Dendritic cell treated with granulocyte-macrophage colony-stimulating factor and Interleukin-4, amounts not matched to agents 40 ng/mL and 50 ng/mL, for 4 days (primary cell): ENCODE results near the gene SLC39A10.
"Not testable (repeated sequence)": the region's sequence is repeated elsewhere in the genome, so short reads cannot be mapped to it uniquely, and the experiment has no call there.

Experiments
- H3K27ac Mint-ChIP-seq: one replicate; pipeline ENCODE4 v1.8.0; 2022; ENCODE audit warnings: mild to moderate bottlenecking, mixed read lengths
- H3K27me3 Mint-ChIP-seq: one replicate; pipeline ENCODE4 v1.8.0; 2022; ENCODE audit warnings: mild to moderate bottlenecking, mixed read lengths
- H3K36me3 Mint-ChIP-seq: one replicate; pipeline ENCODE4 v1.8.0; 2022; ENCODE audit warnings: low read depth, mixed read lengths
- H3K4me1 Mint-ChIP-seq: one replicate; pipeline ENCODE4 v1.8.0; 2022; ENCODE audit warnings: low read depth, mixed read lengths
- H3K4me3 Mint-ChIP-seq: one replicate; pipeline ENCODE4 v1.8.0; 2022; ENCODE audit warnings: mild to moderate bottlenecking, moderate library complexity, mixed read lengths
- H3K9me3 Mint-ChIP-seq: one replicate; pipeline ENCODE4 v1.8.0; 2022; ENCODE audit warnings: mixed read lengths
- intact Hi-C: fragments of 100-400 bp; cut with micrococcal nuclease; formaldehyde crosslinking; loops from one replicate; pipeline ENCODE4 v1.15.0; 2022

The SLC39A10 gene

DNA sequence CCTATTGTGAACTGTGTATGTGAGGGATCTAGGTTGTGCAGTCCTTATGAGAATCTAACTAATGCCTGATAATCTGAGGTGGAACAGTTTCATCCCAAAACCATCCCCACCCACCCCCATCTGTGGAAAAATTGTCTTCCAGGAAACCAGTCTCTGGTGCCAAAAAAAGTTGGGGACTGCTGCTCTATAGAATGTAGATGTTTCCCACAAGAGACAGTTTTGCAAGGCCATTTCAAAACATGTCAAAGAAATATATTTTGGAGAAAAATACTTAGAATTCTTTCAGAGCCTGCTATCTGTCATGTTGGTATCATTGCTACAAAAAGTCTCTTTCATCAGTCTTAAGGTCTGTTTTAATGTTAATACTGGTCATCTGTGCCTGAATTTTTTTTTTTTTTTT, 4.1 kb upstream of the SLC39A10 start:
- Mint-ChIP-seq H3K4me1 (peaks cover 46% of the 10 kb centered on the region), H3K4me3 (no peak overlapping the region), H3K27ac (peak overlapping the region; percentile 83), H3K27me3 (no peaks in the 10 kb centered on the region), H3K9me3 (no peaks in the 10 kb centered on the region), H3K36me3 (peaks cover 11% of the 10 kb centered on the region)
- intact Hi-C loops = no loop called here

DNA sequence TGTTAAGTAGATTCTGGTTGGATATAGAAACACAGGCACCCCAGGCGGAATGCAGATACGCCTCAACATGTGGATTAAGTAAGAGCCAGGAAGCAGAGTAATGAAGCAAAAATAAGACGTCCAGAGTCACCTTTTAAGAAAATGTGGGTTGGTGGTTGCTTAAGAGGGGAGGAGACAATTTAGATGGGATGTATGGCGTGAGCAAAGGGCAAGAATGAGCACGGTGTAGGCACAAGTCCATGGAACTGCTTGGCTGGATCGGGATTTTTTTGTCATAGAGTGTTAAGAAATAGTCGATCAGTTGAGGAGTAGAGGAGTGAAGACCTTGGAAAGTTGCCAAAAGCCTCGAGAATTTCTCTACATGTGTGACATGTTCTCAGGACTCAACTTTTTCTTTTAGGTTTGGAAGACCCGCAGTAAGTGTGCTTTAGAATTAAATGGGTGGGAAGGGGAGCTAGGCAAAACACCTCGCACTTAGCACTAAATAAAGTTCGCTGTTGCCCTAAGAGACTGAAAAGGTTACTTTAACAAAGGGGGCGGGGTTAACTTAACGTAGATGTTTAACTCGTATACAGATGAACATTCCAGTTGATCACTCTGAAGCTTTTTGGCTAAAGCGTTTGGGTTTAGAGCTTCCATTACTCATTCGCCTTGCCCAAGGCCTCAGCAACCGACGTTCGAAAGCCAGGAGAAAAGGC, 716 bp upstream of the SLC39A10 start:
- Mint-ChIP-seq H3K9me3 (no peaks in the 10 kb centered on the region), H3K27me3 (no peaks in the 10 kb centered on the region), H3K4me1 (peaks cover 29% of the 10 kb centered on the region), H3K27ac (peak overlapping the region; percentile 94), H3K4me3 (peak overlapping the region; percentile 93), H3K36me3 (peaks cover 22% of the 10 kb centered on the region)
- intact Hi-C loops = loop anchor here (5.0 kb wide), 1 partner anchor 44 kb away; no protein-coding TSS in a partner anchor

DNA sequence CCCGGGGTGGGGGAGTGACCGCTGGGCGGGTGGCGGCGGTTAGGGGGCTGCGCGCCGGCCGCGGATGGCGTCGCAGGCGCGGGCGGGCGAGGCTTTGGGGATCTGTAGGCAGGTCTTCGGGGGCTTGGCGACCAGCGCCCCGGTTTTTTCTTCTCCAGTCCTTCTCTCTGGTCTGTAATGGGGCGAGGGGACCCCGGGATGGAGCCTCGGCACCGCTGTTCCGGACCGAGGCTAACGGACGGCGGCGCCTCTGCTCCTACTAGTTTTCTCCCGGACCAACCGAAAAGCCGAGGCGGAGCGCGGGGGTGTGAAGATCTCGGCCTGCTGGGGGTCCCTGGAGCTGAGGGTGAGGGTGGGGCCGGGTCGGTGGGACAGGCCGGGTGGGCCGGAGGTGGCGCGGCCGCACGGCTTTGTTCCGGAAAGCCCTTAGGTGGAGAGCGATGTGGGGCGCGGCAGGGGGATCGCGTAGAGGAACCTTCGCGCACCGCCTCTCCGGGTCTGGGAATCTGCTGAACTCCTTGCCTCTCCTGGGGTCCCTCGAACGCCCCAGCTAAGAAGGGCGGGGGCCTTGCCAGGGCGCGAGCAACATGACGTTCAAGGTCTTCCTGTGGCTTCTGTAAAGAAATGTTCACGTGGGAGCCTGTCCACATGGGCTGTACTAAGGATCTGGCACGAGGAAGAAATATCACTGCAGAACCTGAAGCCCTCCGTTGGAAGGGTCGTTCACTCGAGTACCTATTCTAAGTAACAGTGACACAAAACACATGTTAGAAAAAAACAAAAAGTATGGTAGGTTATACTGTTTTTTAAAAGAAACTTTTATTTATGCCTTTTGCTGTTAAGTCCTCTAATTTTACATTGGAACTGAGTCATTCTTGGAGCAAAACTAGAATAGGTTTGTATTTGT, 861 bp downstream of the SLC39A10 start:
- Mint-ChIP-seq H3K27ac (peak overlapping the region; percentile 94), H3K27me3 (no peaks in the 10 kb centered on the region), H3K4me3 (peak overlapping the region; percentile 93), H3K36me3 (peaks cover 22% of the 10 kb centered on the region), H3K9me3 (no peaks in the 10 kb centered on the region), H3K4me1 (peaks cover 28% of the 10 kb centered on the region)
- intact Hi-C loops = loop anchor here (1.0 to 5.0 kb wide), 3 partner anchors 46 to 123 kb away; no protein-coding TSS in a partner anchor

DNA sequence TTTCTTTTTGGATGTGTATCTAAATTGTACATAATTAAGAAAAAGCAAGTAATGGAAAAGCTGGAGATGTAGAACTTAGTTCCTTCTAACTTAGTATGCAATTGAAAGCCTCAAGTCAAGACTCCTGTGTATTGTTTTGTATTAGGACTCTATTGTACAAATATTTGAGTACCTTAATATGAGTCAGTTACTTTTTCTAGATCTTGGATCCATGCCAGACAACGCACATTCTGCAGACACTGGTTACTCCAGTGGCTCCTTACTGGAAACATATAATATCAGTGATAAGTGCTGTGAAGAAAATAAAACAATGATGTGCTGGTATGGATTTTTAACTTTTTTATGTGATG, 1.5 kb downstream of the SLC39A10 start:
- peaks cover 32% of the 10 kb centered on the region for H3K4me1 Mint-ChIP-seq
- intact Hi-C loops = loop anchor here (1.0 to 5.0 kb wide), 3 partner anchors 46 to 124 kb away; no protein-coding TSS in a partner anchor
- H3K9me3 Mint-ChIP-seq = no peaks in the 10 kb centered on the region
- no peaks in the 10 kb centered on the region for H3K27me3 Mint-ChIP-seq
- peaks cover 22% of the 10 kb centered on the region for H3K36me3 Mint-ChIP-seq
- peak overlapping the region; percentile 93 for H3K4me3 Mint-ChIP-seq
- H3K27ac Mint-ChIP-seq = peak overlapping the region; percentile 94

DNA sequence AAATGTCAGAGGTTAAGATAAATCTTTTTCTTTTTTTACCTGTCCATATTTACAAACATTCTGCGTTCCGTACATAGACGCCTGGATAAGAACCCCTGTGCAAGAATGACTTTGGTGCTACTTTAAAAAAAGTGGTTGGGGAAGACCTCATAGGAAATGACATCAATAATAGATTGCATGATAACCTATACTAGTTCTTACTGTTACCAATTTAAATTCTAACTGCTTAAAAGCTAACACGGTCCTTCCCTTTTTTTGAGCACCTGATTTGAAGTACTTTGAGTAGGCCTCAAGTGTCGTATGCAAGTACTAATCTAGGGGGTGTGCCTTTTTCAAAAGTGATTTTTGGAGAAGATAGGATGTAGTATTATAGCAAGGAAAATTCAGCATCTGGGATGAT, 2.1 kb downstream of the SLC39A10 start:
- Mint-ChIP-seq H3K9me3 (no peaks in the 10 kb centered on the region), H3K36me3 (peaks cover 22% of the 10 kb centered on the region), H3K4me3 (peak overlapping the region; percentile 93), H3K27me3 (no peaks in the 10 kb centered on the region), H3K4me1 (peaks cover 32% of the 10 kb centered on the region), H3K27ac (peak overlapping the region; percentile 94)
- intact Hi-C loops = loop anchor here (1.0 to 5.0 kb wide), 3 partner anchors 47 to 161 kb away; no protein-coding TSS in a partner anchor

DNA sequence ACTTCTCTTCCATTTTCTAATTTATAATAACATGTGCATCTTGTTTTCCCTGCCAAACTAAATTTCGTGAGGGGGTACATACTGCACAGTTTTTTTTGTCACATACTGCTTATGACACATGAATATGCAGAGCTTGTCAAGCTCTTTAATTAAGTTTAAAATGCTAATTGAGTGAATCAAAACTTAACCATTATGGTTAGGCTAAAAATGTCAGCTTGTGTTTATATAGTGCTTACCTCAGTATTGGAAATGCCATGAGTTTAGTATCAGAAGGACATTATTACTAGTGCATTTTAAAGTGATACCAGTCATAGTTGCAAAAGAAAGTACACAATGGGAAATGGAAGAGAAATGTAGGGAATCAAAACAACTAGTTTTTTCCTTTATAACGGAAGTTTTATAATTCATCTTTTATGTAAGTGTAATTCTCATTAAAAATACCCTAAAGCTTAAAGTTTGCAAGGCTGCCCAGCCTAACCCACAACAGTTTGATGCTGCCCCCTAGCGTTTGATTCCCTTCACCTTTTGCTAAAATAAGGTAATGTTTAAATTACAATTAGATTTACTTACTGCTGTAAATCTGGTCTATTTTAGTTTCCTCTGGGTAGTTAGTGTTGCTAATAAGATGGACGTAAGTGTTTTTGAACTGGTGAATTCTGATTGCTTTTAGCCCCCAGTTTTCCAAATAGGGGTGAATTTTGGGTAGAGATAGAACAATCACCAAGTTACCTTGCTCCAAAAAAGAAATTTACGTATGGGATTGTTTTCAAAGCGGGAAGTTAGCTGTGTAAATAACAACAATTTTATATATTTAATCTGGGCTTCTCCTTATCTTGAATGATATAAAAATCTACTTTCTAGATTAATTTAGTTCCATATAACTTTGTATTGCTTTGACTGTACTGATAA, 3.2 kb downstream of the SLC39A10 start:
- peak overlapping the region; percentile 94 for H3K27ac Mint-ChIP-seq
- no peaks in the 10 kb centered on the region for H3K9me3 Mint-ChIP-seq
- peaks cover 22% of the 10 kb centered on the region for H3K36me3 Mint-ChIP-seq
- H3K4me3 Mint-ChIP-seq = peak overlapping the region; percentile 93
- H3K4me1 Mint-ChIP-seq = peaks cover 32% of the 10 kb centered on the region
- intact Hi-C loops = loop anchor here (1.0 to 10.0 kb wide), 6 partner anchors 48 to 407 kb away; no protein-coding TSS in a partner anchor
- no peaks in the 10 kb centered on the region for H3K27me3 Mint-ChIP-seq

DNA sequence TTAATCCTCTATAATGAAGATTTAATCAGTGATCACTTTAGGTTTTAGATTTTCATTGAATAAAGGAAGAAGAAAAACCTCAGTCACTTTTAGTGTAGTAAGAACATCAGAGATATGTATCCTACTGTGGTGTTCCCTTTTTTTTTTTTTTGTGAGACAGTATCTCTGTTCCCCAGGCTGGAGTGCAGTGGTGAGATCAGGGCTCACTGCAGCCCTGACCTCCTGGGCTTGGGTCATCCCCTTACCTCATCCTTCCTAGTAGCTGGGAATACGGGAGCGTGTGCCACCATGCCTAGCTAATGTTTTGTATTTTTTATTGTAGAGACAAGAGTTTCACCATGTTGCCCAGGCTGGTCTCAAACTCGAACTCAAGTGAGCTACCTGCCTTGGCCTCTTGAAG, 5.1 kb downstream of the SLC39A10 start:
- intact Hi-C loops = loop anchor here (5.0 to 10.0 kb wide), 2 partner anchors 275 to 327 kb away; no protein-coding TSS in a partner anchor
- no peak overlapping the region for H3K4me3 Mint-ChIP-seq
- no peak overlapping the region for H3K27ac Mint-ChIP-seq
- H3K36me3 Mint-ChIP-seq = peaks cover 19% of the 10 kb centered on the region
- H3K4me1 Mint-ChIP-seq = peaks cover 30% of the 10 kb centered on the region
- H3K27me3 Mint-ChIP-seq = no peaks in the 10 kb centered on the region
- no peaks in the 10 kb centered on the region for H3K9me3 Mint-ChIP-seq

DNA sequence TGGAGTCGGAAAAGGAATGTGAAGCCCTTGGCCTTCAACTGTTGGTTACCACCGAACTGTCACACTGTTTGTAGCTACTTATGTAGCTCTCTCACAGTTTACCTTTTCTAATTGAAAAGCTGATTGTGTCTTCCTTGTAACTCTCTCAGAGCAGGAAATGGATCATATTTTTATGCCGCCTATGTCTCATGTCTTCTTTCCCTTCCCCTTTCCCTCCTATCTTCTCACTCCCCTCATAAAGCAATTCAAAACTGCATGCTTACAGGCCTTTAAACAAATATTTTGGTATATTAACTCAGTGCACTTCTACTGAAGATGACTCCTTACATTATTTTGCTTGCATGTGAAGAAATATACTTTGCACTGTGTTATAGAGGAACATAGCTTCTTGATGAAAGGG, 6.0 kb downstream of the SLC39A10 start:
- peaks cover 30% of the 10 kb centered on the region for H3K4me1 Mint-ChIP-seq
- H3K9me3 Mint-ChIP-seq = no peaks in the 10 kb centered on the region
- peaks cover 10% of the 10 kb centered on the region for H3K36me3 Mint-ChIP-seq
- H3K27me3 Mint-ChIP-seq = no peaks in the 10 kb centered on the region
- intact Hi-C loops = loop anchor here (5.0 to 10.0 kb wide), 2 partner anchors 274 to 328 kb away; no protein-coding TSS in a partner anchor
- no peak overlapping the region for H3K27ac Mint-ChIP-seq
- no peak overlapping the region for H3K4me3 Mint-ChIP-seq

DNA sequence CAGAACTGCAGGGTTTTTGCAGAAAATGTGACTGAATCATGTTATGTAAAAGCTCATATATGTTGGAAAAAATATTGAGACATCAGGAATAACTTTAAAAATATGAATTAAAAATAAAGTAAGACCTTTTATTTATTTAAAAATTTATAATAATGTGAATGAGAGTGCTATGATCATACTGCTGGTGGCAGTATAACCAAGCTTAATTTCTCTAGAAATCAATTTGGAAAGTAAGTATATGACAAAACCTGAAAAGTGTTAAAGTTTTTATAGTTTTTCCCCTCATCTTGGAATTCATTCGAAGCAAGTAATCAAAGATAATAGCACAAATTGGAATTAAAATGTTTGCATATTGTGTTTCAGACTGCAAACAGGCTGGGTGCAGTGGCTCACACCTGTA, 7.5 kb downstream of the SLC39A10 start:
- Mint-ChIP-seq H3K27me3 (no peaks in the 10 kb centered on the region), H3K27ac (no peak overlapping the region), H3K4me3 (no peak overlapping the region), H3K9me3 (no peaks in the 10 kb centered on the region), H3K4me1 (peaks cover 28% of the 10 kb centered on the region), H3K36me3 (peaks cover 7% of the 10 kb centered on the region)
- intact Hi-C loops = loop anchor here (5.0 to 10.0 kb wide), 2 partner anchors 273 to 330 kb away; no protein-coding TSS in a partner anchor

DNA sequence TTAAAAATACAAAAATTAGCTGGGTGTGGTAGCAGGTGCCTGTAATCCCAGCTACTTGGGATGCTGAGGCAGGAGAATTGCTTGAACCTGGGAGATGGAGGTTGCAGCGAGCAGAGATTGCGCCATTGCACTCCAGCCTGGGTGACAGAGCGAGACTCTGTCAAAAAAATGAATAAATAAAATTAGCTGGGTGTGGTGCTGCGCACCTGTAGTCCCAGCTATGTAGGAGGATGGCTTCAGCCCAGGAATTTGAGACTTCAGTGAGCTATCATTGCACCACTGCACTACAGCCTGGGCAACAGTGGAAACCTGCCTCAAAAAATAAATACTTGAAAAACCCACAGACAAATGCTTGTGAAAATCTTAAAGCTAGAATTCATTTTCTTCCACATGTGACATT, 8.1 kb downstream of the SLC39A10 start:
- H3K27ac Mint-ChIP-seq, H3K4me3 Mint-ChIP-seq, H3K9me3 Mint-ChIP-seq, H3K36me3 Mint-ChIP-seq, H3K27me3 Mint-ChIP-seq: not testable (repeated sequence)
- intact Hi-C loops = loop anchor here (10.0 kb wide), 1 partner anchor 330 kb away; no protein-coding TSS in a partner anchor
- peaks cover 22% of the 10 kb centered on the region for H3K4me1 Mint-ChIP-seq

DNA sequence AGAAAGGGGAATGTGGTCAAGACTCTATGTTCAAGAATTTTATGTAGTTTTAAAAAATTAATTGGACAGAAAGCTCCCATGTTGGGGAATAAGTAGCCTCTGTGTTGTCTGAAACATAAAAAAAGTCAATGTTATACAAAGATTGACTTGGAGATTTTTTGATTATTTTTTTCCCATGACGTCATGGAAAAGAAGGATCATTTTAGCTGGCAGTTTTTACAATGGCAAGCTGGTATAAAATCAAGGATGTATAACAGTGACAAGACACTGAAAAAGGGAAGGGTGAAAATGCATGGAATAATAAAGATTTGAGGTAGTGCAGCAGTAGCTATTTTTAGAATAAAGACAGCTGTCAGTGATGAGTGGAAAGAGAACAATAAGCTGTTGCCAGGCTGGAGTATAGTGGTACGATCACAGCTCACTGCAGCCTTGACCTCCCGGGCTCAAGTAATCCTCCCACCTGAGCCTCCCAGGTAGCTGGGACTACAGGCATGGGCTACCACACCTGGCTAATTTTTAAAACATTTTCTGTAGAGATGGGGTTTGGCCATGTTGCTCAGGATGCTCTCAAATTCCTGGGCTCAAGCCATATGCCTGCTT, 9.2 kb downstream of the SLC39A10 start:
- Mint-ChIP-seq H3K27ac (no peak overlapping the region), H3K27me3 (no peaks in the 10 kb centered on the region), H3K4me1 (peaks cover 17% of the 10 kb centered on the region), H3K9me3 (no peaks in the 10 kb centered on the region), H3K36me3 (no peaks in the 10 kb centered on the region), H3K4me3 (no peak overlapping the region)
- intact Hi-C loops = loop anchor here (10.0 kb wide), 1 partner anchor 331 kb away; no protein-coding TSS in a partner anchor

DNA sequence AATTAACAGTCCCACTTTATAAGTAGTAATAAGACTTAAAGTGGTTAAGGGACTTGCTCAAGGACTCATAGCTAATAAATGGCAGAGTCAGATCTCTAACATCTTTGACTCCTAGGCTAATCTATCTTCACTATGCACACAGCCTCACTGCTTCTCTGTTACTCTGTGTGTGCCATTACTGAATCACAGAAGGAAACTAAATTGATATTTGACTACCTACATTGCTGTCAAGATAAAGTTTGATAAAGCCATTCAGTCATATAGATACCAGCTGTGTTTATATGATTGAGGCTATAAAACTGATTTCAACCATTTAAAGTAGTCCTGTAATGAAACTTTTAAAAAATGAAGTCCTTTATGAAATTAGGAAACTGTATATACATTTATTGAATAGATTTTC, 10.9 kb downstream of the SLC39A10 start:
- H3K4me1 Mint-ChIP-seq = peaks cover 9% of the 10 kb centered on the region
- no peaks in the 10 kb centered on the region for H3K9me3 Mint-ChIP-seq
- H3K27ac Mint-ChIP-seq = no peak overlapping the region
- H3K4me3 Mint-ChIP-seq = no peak overlapping the region
- peaks cover 5% of the 10 kb centered on the region for H3K36me3 Mint-ChIP-seq
- intact Hi-C loops = loop anchor here (10.0 kb wide), 1 partner anchor 333 kb away; no protein-coding TSS in a partner anchor
- H3K27me3 Mint-ChIP-seq = no peaks in the 10 kb centered on the region

DNA sequence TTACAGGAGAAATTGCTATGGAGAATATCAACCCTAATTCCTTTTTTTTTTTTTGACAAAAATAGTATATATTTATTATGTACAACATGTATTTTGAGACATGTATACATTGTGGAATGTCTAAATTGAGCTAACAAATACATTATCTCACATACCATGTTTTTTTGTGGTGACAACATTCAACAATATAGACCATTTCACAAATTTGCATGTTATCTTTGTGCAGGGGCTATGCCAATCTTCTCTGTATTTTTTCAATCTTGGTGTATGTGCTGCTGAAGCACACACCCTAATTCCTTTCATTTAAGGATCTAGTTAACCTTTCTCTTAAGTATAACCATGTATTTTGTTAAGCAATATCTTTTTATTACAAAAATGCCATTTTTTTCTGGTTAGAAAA, 13.2 kb downstream of the SLC39A10 start:
- no peaks in the 10 kb centered on the region for H3K27me3 Mint-ChIP-seq
- peaks cover 13% of the 10 kb centered on the region for H3K36me3 Mint-ChIP-seq
- no peak overlapping the region for H3K27ac Mint-ChIP-seq
- H3K9me3 Mint-ChIP-seq = no peaks in the 10 kb centered on the region
- intact Hi-C loops = no loop called here
- peaks cover 5% of the 10 kb centered on the region for H3K4me1 Mint-ChIP-seq
- no peak overlapping the region for H3K4me3 Mint-ChIP-seq
